ENCODE results near the gene SUPT3H. TPM values are rescaled to one million over a fixed set of nuclear protein-coding genes. Genes with fewer than 3 reads are reported as not detected.

Gene SUPT3H
- total RNA-seq, 1 experiment from 2014 or later: 3.6 TPM

- Histone ChIP-seq H3K9me2 (replicated peaks; ENCODE audit: low read length) (no peaks in the 10 kb centered on the region), H3F3A (ENCODE audit: low read length, unreplicated experiment) (no peaks in the 10 kb centered on the region), H3K4me2 (ENCODE audit: low read length) (no peak overlapping the region), H4K20me1 (ENCODE audit: low read length) (no peaks in the 10 kb centered on the region), H2AFZ (ENCODE audit: low read length) (no peak overlapping the region), H3K79me2 (ENCODE audit: low read length) (no peaks in the 10 kb centered on the region), H3K27ac (ENCODE audit: low read length) (no peak overlapping the region), H3K36me3 (ENCODE audit: low read depth, low read length) (no peaks in the 10 kb centered on the region; the same call in 1 of the 2 replicates), H3K4me1 (ENCODE audit: insufficient read depth, low read length) (peaks cover 5% of the 10 kb centered on the region), H3K9ac (ENCODE audit: low read length) (no peak overlapping the region), H3K4me3 (ENCODE audit: low read length) (no peak overlapping the region), H3K27me3 (ENCODE audit: low read length) (no peaks in the 10 kb centered on the region), H3K9me3 (ENCODE audit: low read length) (no peaks in the 10 kb centered on the region)
- DNase-seq (no peak), ATAC-seq (no peak)
- TF ChIP-seq CTCF (conservative IDR thresholded peaks at IDR 0.05; ENCODE audit: low read depth, low read length) (no peak), EZH2 (IDR thresholded peaks at IDR 0.05; ENCODE audit: low read length, unreplicated experiment) (no peak)
- intact Hi-C loops (cut with micrococcal nuclease): no loop called here
- ChIA-PET CTCF (no interaction called here), POLR2A (ENCODE audit: unreplicated experiment) (no interaction called here)
- BruUV-seq (replicated peaks): no TSS peak
Observed at GRCh38 chr6:45353654-45354053, 24.1 kb downstream of the SUPT3H start.

- Histone ChIP-seq H3K36me3 (ENCODE audit: low read depth, low read length) (no peaks in the 10 kb centered on the region), H3K4me3 (ENCODE audit: low read length) (no peak overlapping the region), H3K4me1 (ENCODE audit: insufficient read depth, low read length) (peaks cover 5% of the 10 kb centered on the region), H2AFZ (ENCODE audit: low read length) (no peak overlapping the region), H3K79me2 (ENCODE audit: low read length) (no peaks in the 10 kb centered on the region), H3F3A (ENCODE audit: low read length, unreplicated experiment) (no peaks in the 10 kb centered on the region), H3K9me2 (replicated peaks; ENCODE audit: low read length) (no peaks in the 10 kb centered on the region), H4K20me1 (ENCODE audit: low read length) (no peaks in the 10 kb centered on the region), H3K4me2 (ENCODE audit: low read length) (no peak overlapping the region), H3K27me3 (ENCODE audit: low read length) (no peaks in the 10 kb centered on the region), H3K27ac (ENCODE audit: low read length) (no peak overlapping the region), H3K9me3 (ENCODE audit: low read length) (no peaks in the 10 kb centered on the region), H3K9ac (ENCODE audit: low read length) (no peak overlapping the region)
- DNase-seq: no peak
- ChIA-PET CTCF (no interaction called here), POLR2A (ENCODE audit: unreplicated experiment) (no interaction called here)
- no peak for ATAC-seq
- TF ChIP-seq EZH2 (IDR thresholded peaks at IDR 0.05; ENCODE audit: low read length, unreplicated experiment): no peak
- no peak for TF ChIP-seq EZH2phosphoT487 (IDR thresholded peaks at IDR 0.05; ENCODE audit: borderline replicate concordance, low read length)
- TF ChIP-seq CTCF (conservative IDR thresholded peaks at IDR 0.05; ENCODE audit: low read depth, low read length): no peak
- no TSS peak for BruUV-seq (replicated peaks)
- intact Hi-C loops (cut with micrococcal nuclease): no loop called here
Observed at GRCh38 chr6:45351667-45352066, 26.1 kb downstream of the SUPT3H start.

- Histone ChIP-seq H3K9me2 (replicated peaks; ENCODE audit: low read length) (no peaks in the 10 kb centered on the region), H3K4me1 (ENCODE audit: insufficient read depth, low read length) (peaks cover 5% of the 10 kb centered on the region), H2AFZ (ENCODE audit: low read length) (no peak overlapping the region), H3K27ac (ENCODE audit: low read length) (no peak overlapping the region), H3K27me3 (ENCODE audit: low read length) (no peaks in the 10 kb centered on the region), H3K79me2 (ENCODE audit: low read length) (no peaks in the 10 kb centered on the region), H4K20me1 (ENCODE audit: low read length) (no peaks in the 10 kb centered on the region), H3F3A (ENCODE audit: low read length, unreplicated experiment) (no peaks in the 10 kb centered on the region), H3K9me3 (ENCODE audit: low read length) (no peaks in the 10 kb centered on the region), H3K9ac (ENCODE audit: low read length) (no peak overlapping the region), H3K36me3 (ENCODE audit: low read depth, low read length) (no peaks in the 10 kb centered on the region), H3K4me3 (ENCODE audit: low read length) (no peak overlapping the region), H3K4me2 (ENCODE audit: low read length) (no peak overlapping the region)
- ChIA-PET POLR2A (ENCODE audit: unreplicated experiment) (no interaction called here), CTCF (no interaction called here)
- TF ChIP-seq CTCF (conservative IDR thresholded peaks at IDR 0.05; ENCODE audit: low read depth, low read length) (no peak), EZH2 (IDR thresholded peaks at IDR 0.05; ENCODE audit: low read length, unreplicated experiment) (no peak), EZH2phosphoT487 (IDR thresholded peaks at IDR 0.05; ENCODE audit: borderline replicate concordance, low read length) (no peak)
- BruUV-seq (replicated peaks): no TSS peak
- no peak for DNase-seq
- ATAC-seq: no peak
- intact Hi-C loops (cut with micrococcal nuclease): no loop called here
Observed at GRCh38 chr6:45351076-45351475, 26.7 kb downstream of the SUPT3H start.

Measured in PC-3 (cell line).